DMS153 treated with DMSO at 0.1 percent for 48 hours (cell line): Measurements from ENCODE around the gene FAM217B.
A peak's percentile ranks its signal among the peaks of the same experiment; 100 is the strongest.
"Not testable (repeated sequence)": the region's sequence is repeated elsewhere in the genome, so short reads cannot be mapped to it uniquely, and the experiment has no call there.

Experiments
- DNase-seq: peaks from one replicate; lab custom pipeline; 2025; ENCODE audit not compliant: unreplicated experiment; lab: John Stamatoyannopoulos, UW

FAM217B gene

DNA sequence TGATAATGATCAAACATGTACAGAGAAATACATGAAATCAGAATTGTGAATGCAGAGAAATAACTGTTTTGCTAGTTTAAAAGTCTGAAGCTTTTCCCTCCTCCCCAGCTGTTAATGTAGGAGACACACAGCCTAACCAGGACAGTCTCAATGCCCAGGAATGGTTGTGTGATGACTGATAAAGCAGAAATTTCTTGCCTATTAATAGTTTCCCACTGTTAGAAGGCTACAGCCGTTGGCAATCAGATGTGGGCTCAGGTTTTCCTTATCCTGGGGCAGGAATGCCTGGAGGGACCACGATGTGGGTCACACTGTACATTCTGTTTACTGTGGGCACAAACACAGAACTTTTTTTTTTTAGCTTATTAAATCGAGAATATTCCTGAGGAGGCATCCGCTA is 2.0 kb upstream of the FAM217B start:
- no peak for DNase-seq

GRCh38 chr20:59938696-59939051 is 1.5 kb upstream of the FAM217B start:
- no peak for DNase-seq

DNA sequence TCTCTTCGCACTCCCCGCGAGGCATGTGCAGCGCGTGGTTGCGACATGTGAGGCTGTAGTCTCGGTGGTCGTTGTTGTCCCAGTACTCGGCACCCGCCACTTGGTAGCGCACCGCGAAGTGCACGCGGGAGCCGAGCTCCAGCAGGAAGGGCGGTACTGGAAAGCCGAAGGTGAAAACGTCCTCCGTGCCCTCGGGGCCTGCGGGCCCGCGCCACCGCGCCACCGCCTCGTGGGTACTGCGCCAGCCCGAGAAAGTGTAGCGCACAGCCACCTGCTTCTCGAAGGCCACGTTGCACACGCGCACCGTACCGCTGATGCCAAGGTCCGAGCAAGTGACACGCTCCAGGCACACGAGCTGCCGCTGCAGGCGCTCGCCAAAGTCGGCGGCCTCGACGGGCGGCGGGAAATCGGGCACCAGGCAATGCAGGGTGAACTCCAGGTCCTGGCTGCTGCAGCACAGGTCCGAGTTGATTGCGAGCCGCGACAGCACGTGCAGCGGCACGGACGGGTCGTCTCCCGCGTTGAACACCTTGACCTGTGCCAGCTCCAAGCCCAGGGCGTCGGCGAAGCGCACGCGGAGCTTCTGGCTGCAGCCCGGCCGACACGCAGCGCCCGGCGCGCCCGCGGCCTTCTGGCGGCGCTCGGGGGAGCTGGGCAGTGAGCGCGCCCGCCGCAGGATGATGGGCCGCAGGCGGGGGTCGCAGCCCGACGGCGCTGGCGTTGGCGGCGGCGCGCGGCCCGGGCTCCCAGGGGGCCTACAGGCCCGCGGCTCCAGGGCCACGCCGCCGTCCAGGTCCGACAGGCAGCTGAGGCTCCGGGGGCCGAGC is 924 bp upstream of the FAM217B start:
- DNase-seq, result no peak

GRCh38 chr20:59939879-59940128 is 385 bp upstream of the FAM217B start:
- no peak for DNase-seq

DNA sequence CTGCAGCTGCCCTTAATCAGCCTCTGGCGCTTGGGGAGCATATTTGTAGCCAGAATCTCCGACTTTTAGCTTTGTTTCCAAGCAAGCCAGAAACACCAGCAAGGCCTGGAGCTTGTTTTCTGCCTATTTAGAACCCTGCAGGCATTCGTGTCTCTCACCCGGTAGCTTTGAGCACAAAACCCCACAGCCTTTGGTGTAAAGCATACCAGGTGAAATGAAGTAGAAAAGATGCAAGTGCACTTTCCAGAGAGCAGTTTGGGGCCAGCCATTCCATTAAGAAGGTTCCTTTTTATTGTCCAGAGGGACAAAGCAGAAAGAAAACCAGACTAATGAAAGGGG is 736 bp downstream of the FAM217B start:
- no peak for DNase-seq

DNA sequence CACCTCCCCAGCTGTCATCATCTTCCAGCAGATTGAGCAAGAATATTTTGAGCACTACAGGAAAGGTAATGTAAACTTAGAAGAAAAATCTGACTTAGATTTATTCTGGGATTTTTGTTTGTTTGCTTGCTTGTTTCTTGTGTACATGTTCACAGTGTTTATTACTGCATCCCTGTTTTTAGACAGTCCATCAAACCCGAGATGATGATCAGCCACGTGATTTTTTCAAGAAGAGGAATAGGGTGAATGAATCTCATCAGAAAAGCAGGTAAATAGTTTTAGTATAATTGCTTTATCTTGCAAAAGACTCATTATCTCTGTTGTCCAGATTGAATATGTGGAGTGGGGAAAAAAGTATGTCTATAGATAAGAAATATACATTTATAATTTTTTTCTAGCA is 2.1 kb downstream of the FAM217B start:
- DNase-seq, result no peak

GRCh38 chr20:59944726-59945125 is 4.5 kb downstream of the FAM217B start:
- no peak for DNase-seq

- DNase-seq, result no peak
Observed at GRCh38 chr20:59945175-59945574, 5.0 kb downstream of the FAM217B start.

DNA sequence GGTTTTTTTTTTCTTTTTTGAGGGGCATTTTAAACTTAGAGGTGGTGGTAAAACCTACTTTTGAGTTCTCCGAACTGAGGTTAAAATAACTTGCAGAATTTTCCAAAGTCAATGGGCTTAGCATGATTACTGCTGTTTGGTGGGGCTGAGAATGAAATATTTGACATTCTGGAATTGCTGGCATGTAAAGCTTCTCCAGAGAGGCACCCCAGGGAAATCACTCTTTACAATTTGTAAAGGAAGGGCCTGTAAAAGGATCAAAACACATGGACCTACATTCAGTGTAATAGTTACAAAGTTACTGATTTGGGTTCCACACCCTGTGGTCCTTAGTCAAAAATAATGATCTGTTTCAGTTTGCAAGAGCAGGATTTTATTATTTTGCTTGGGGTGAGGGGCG is 5.5 kb downstream of the FAM217B start:
- DNase-seq, result no peak

DNA sequence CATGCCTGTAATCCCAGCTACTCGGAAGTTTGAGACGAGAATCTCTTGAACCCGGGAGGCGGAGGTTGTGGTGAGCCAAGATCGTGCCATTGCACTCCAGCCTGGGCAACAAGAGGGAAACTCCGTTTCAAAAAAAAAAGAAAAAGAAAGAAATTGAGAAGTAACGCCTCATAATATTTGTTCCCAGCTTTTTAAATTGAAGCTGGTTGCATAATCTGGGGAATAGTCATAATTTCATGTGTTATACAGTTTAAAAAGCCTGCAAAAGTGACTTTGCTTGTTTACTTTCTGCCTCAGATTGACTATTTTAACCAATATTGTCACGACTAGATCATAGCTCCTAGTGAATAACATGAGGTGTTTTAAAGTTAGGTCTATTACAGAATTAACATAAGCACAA is 7.2 kb downstream of the FAM217B start:
- DNase-seq, result no peak

- DNase-seq, result no peak
Observed at GRCh38 chr20:59948212-59948611, 8.0 kb downstream of the FAM217B start.

GRCh38 chr20:59948828-59949720 is 8.9 kb downstream of the FAM217B start:
- peak; percentile 58 for DNase-seq

DNA sequence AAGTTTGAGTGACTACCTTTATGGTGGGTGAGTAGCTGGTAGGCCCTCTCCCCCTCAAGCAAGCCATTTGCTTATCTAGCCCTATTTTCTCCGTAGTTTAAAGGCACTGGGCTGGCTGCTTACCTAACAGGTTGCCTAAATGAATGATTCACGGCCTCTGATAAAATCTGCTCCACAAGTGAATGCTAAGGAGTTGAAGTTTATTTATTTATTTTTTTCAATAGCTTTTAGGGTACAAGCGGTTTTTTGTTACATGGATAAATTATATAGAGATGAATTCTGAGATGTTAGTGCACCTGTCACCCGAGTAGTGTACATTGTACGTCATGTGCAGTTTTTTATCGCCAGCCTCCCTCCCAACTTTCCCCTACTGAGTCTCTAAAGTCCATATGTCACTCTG is 9.7 kb downstream of the FAM217B start:
- no peak for DNase-seq

- DNase-seq, result no peak
Observed at GRCh38 chr20:59954718-59955117, 14.5 kb downstream of the FAM217B start.

GRCh38 chr20:59955131-59955796 is 15.1 kb downstream of the FAM217B start:
- DNase-seq, result no peak

DNA sequence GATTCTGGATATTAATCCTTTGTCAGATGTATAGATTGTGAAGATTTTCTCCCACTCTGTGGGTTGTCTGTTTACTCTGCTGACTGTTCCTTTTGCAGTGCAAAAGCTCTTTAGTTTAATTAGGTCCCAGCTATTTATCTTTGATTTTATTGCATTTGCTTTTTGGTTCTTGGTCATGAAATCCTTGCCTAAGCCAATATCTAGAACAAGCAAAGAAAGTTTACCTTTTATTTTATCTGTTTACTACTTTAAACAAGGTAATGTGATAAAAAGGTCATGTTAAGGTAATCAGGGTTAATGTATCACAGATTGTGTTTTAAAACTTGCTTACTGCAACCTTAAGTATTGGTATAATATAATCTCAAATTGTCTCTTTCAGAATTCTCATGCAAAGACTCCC is 17.4 kb downstream of the FAM217B start:
- DNase-seq, result not testable (repeated sequence)

DNA sequence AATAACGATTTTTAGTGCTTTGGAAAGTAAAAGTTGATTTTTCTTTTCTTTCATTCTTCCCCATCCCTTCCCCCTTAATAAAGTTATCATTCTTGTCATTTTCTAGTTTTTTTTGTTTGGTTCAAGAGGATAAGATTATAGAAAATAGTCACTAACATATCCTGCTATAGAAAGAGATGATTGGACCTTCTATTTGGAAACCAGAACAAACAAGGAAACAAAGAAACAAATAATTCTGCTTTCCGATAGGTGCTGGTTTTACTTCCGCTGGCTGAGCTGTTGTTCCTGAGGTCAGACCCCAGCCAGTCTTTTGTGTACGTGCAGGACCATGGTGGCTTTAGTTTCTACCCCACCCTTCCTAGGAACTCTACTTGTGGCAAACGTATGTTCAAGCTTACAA is 17.9 kb downstream of the FAM217B start, which contains the start of gene CDH26:
TSS of gene CDH26 (plus strand) at position 301 of the 400 bp plus-strand sequence. CDS start 304 bp downstream, outside the sequence.
- DNase-seq, result peak; percentile 53

- DNase-seq, result peak; percentile 53
Observed at GRCh38 chr20:59958626-59959025, 18.4 kb downstream of the FAM217B start.

DNA sequence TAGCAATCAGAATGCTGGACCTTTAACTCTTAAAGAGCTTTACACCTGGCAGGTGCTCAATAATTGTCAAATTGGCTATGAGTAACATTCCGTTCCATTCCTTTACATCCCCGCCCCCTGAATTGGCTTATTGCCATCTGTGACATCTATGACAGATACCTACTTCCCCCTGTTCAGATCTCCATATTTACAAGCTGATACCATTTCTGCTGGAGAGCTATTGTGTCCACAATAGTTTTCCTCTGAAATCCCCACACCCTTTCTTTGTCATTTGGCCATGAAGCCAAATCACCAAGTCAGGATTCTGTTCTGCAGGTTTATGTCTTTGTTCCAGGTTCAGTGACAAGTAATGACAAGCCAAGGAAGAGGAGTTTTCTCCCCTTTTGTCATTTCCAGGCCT is 21.2 kb downstream of the FAM217B start:
- no peak for DNase-seq

GRCh38 chr20:59962155-59962554 is 22.0 kb downstream of the FAM217B start:
- DNase-seq, result no peak

DNA sequence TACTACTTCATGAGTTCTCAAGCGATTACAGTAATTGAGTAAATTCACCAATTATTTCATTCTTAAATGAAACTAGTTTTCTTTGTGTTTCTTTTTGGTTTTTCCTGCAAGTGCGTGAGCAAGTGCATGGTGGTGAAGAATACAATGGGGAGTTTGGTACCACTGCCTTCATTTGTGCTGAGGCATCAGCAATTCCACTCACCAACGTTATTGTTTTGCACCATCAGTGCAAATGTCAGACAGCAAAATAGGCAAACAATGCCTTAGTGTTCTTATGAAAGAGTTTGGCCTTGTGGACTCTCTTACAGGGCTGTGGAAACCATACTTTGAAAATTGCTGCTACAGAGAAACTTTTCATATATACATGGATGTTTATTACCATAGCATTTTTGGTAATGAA is 26.2 kb downstream of the FAM217B start:
- DNase-seq, result no peak

DNA sequence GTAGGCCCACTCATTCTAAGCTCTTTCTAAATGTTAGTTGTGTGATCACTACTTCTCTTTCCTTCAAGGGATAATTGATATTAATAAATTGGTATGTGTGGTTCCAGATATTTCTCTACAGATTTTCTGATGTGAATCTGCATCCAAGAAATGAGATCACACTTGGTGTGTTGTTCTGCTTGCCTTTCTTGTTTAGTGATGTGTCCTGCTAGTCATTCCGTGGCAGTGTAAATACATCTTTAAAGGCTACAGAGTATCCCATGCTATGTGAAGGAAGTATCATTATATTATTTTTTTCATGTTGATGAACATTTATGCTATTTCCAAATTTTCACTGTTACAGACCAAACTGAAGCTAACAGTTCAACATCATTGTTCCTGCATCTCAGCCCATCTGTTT is 31.2 kb downstream of the FAM217B start:
- no peak for DNase-seq
